ENCODE measurements around the gene HORMAD2. TPM values are rescaled to one million over a fixed set of nuclear protein-coding genes. Genes with fewer than 3 reads are reported as not detected.

The HORMAD2 gene
- polyA plus RNA-seq, 4 donors, result not detected

- Histone ChIP-seq H3K27ac (ENCODE audit: low read depth in 1 of 3, low read length in 2 of 3) (no peak overlapping the region), H3K4me3 (ENCODE audit: low read depth in 1 of 3, low read length in 3 of 3) (no peak overlapping the region), H3K4me1 (ENCODE audit: control insufficient read depth in 3 of 3, insufficient read depth in 2 of 3, low read depth in 1 of 3, low read length in 2 of 3) (no peaks in the 10 kb centered on the region), H3K27me3 (ENCODE audit: control insufficient read depth in 3 of 3, insufficient read depth in 3 of 3, low read length in 3 of 3) (peaks cover 0 to 2% (median 0%) of the 10 kb centered on the region in 3 donors), H3K36me3 (ENCODE audit: control insufficient read depth in 3 of 3, insufficient read depth in 2 of 3, low read depth in 1 of 3, low read length in 3 of 3) (no peaks in the 10 kb centered on the region), H3K9me3 (ENCODE audit: control insufficient read depth in 2 of 2, insufficient read depth in 1 of 2, low read depth in 1 of 2, low read length in 1 of 2) (peaks cover 0 to 18% of the 10 kb centered on the region in 2 donors)
- DNase-seq (no peak), FAIRE-seq (no peak)
- WGBS, 3 donors, result 69 to 89% (median 70%) methylated on average over 2 of the region's 2 CpGs
These were observed 63.0 kb downstream of the HORMAD2 start for GRCh38 chr22:30143265-30143664.

DNA sequence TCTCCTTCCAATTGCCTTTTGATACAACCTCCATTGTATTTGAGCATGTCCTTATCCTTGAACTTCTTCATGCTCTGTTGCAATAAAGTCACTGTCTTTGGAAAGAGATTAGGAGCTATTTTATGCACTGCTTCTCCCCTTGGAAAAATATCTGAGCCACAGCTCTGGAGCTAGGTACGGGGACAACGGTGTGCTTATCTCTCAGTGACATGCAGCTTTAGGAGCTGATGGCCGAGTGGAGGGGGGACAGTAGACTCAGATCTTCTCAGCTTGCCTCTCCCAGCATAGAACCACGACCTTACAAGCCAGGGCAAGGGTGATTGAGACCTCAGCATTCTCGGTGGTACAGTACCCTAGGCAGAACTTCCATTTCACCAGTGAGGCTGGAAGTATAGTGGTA, 64.1 kb downstream of the HORMAD2 start:
- WGBS, 3 donors, result 66 to 82% (median 73%) methylated on average over 5 of the region's 5 CpGs
- no peak for DNase-seq
- no peak for FAIRE-seq

GRCh38 chr22:30150212-30150611, 69.9 kb downstream of the HORMAD2 start:
- no peaks in the 10 kb centered on the region for H3K27me3 ChIP-seq (ENCODE audit: control insufficient read depth in 3 of 3, insufficient read depth in 3 of 3, low read length in 3 of 3)
- no peak for FAIRE-seq
- H3K36me3 ChIP-seq (ENCODE audit: control insufficient read depth in 3 of 3, insufficient read depth in 2 of 3, low read depth in 1 of 3, low read length in 3 of 3), result no peaks in the 10 kb centered on the region
- H3K27ac ChIP-seq (ENCODE audit: low read depth in 1 of 3, low read length in 2 of 3), result no peak overlapping the region
- no peaks in the 10 kb centered on the region for H3K9me3 ChIP-seq (ENCODE audit: control insufficient read depth in 2 of 2, insufficient read depth in 1 of 2, low read depth in 1 of 2, low read length in 1 of 2)
- H3K4me3 ChIP-seq (ENCODE audit: low read depth in 1 of 3, low read length in 3 of 3), result no peak overlapping the region
- no peaks in the 10 kb centered on the region for H3K4me1 ChIP-seq (ENCODE audit: control insufficient read depth in 3 of 3, insufficient read depth in 2 of 3, low read depth in 1 of 3, low read length in 2 of 3)
- 82 to 88% (median 86%) methylated on average over 1 of the region's 1 CpG for WGBS, 3 donors
- DNase-seq, result no peak

More for the DNA sequence above, 64.1 kb downstream of the HORMAD2 start:
- Histone ChIP-seq H3K27me3 (ENCODE audit: control insufficient read depth in 3 of 3, insufficient read depth in 3 of 3, low read length in 3 of 3) (peaks cover 0 to 2% (median 0%) of the 10 kb centered on the region in 3 donors), H3K4me1 (ENCODE audit: control insufficient read depth in 3 of 3, insufficient read depth in 2 of 3, low read depth in 1 of 3, low read length in 2 of 3) (no peaks in the 10 kb centered on the region), H3K27ac (ENCODE audit: low read depth in 1 of 3, low read length in 2 of 3) (no peak overlapping the region), H3K36me3 (ENCODE audit: control insufficient read depth in 3 of 3, insufficient read depth in 2 of 3, low read depth in 1 of 3, low read length in 3 of 3) (no peaks in the 10 kb centered on the region), H3K4me3 (ENCODE audit: low read depth in 1 of 3, low read length in 3 of 3) (no peak overlapping the region), H3K9me3 (ENCODE audit: control insufficient read depth in 2 of 2, insufficient read depth in 1 of 2, low read depth in 1 of 2, low read length in 1 of 2) (peaks cover 0 to 18% of the 10 kb centered on the region in 2 donors)

DNA sequence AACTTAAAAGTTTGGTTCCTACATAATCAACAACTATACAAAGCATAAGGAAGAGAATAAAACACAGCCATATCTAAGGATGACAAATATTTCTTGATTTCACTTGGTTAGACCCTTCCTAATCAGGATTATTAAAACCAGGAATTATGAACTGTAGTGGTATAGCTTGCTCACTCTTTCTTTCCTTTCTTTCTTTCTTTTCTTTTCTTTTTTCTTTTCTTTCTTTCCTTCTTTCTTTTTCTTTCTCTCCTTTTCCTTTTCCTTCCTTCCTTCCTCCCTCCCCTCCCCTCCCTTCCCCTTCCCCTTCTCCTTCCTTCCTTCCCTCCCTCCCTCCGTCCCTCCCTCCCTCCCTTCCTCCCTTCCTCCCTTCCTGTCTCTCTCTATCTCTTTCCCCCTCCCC, 78.0 kb downstream of the HORMAD2 start:
- no peak for DNase-seq
- no peaks in the 10 kb centered on the region for H3K36me3 ChIP-seq (ENCODE audit: control insufficient read depth in 3 of 3, insufficient read depth in 2 of 3, low read depth in 1 of 3, low read length in 3 of 3)
- H3K4me1 ChIP-seq (ENCODE audit: control insufficient read depth in 3 of 3, insufficient read depth in 2 of 3, low read depth in 1 of 3, low read length in 2 of 3), result peaks cover 0 to 3% (median 0%) of the 10 kb centered on the region in 3 donors
- no peaks in the 10 kb centered on the region for H3K9me3 ChIP-seq (ENCODE audit: control insufficient read depth in 2 of 2, insufficient read depth in 1 of 2, low read depth in 1 of 2, low read length in 1 of 2)
- H3K4me3 ChIP-seq (ENCODE audit: low read depth in 1 of 3, low read length in 3 of 3), result no peak overlapping the region
- H3K27me3 ChIP-seq (ENCODE audit: control insufficient read depth in 3 of 3, insufficient read depth in 3 of 3, low read length in 3 of 3), result no peaks in the 10 kb centered on the region
- no peak overlapping the region for H3K27ac ChIP-seq (ENCODE audit: low read depth in 1 of 3, low read length in 2 of 3)
- 64 to 78% methylated on average over 1 of the region's 1 CpG; no CpG with 5 or more reads in 1 of the 3 donors for WGBS, 3 donors
- FAIRE-seq, result no peak

- no peak for DNase-seq
- FAIRE-seq, result no peak
- H3K4me3 ChIP-seq (ENCODE audit: low read depth in 1 of 3, low read length in 3 of 3), result no peak overlapping the region
- 88 to 89% (median 88%) methylated on average over 11 of the region's 11 CpGs for WGBS, 3 donors
- H3K4me1 ChIP-seq (ENCODE audit: control insufficient read depth in 3 of 3, insufficient read depth in 2 of 3, low read depth in 1 of 3, low read length in 2 of 3), result peaks cover 0 to 3% (median 0%) of the 10 kb centered on the region in 3 donors
- no peaks in the 10 kb centered on the region for H3K9me3 ChIP-seq (ENCODE audit: control insufficient read depth in 2 of 2, insufficient read depth in 1 of 2, low read depth in 1 of 2, low read length in 1 of 2)
- no peaks in the 10 kb centered on the region for H3K27me3 ChIP-seq (ENCODE audit: control insufficient read depth in 3 of 3, insufficient read depth in 3 of 3, low read length in 3 of 3)
- H3K36me3 ChIP-seq (ENCODE audit: control insufficient read depth in 3 of 3, insufficient read depth in 2 of 3, low read depth in 1 of 3, low read length in 3 of 3), result no peaks in the 10 kb centered on the region
- H3K27ac ChIP-seq (ENCODE audit: low read depth in 1 of 3, low read length in 2 of 3), result no peak overlapping the region
These were observed 78.7 kb downstream of the HORMAD2 start for GRCh38 chr22:30158744-30159500.

GRCh38 chr22:30159561-30160353, 79.5 kb downstream of the HORMAD2 start:
- Histone ChIP-seq H3K27me3 (ENCODE audit: control insufficient read depth in 3 of 3, insufficient read depth in 3 of 3, low read length in 3 of 3) (no peaks in the 10 kb centered on the region), H3K9me3 (ENCODE audit: control insufficient read depth in 2 of 2, insufficient read depth in 1 of 2, low read depth in 1 of 2, low read length in 1 of 2) (no peaks in the 10 kb centered on the region), H3K36me3 (ENCODE audit: control insufficient read depth in 3 of 3, insufficient read depth in 2 of 3, low read depth in 1 of 3, low read length in 3 of 3) (no peaks in the 10 kb centered on the region), H3K27ac (ENCODE audit: low read depth in 1 of 3, low read length in 2 of 3) (no peak overlapping the region), H3K4me1 (ENCODE audit: control insufficient read depth in 3 of 3, insufficient read depth in 2 of 3, low read depth in 1 of 3, low read length in 2 of 3) (peaks cover 0 to 3% (median 0%) of the 10 kb centered on the region in 3 donors), H3K4me3 (ENCODE audit: low read depth in 1 of 3, low read length in 3 of 3) (no peak overlapping the region)
- DNase-seq (peak; percentile 22 to 27), FAIRE-seq (no peak)
- 59 to 66% (median 64%) methylated on average over 2 of the region's 2 CpGs for WGBS, 3 donors

GRCh38 chr22:30161051-30161469, 80.8 kb downstream of the HORMAD2 start:
- Histone ChIP-seq H3K4me3 (ENCODE audit: low read depth in 1 of 3, low read length in 3 of 3) (no peak overlapping the region), H3K27me3 (ENCODE audit: control insufficient read depth in 3 of 3, insufficient read depth in 3 of 3, low read length in 3 of 3) (no peaks in the 10 kb centered on the region), H3K27ac (ENCODE audit: low read depth in 1 of 3, low read length in 2 of 3) (peak overlapping the region in 1 of 3 donors; percentile 54), H3K9me3 (ENCODE audit: control insufficient read depth in 2 of 2, insufficient read depth in 1 of 2, low read depth in 1 of 2, low read length in 1 of 2) (no peaks in the 10 kb centered on the region), H3K36me3 (ENCODE audit: control insufficient read depth in 3 of 3, insufficient read depth in 2 of 3, low read depth in 1 of 3, low read length in 3 of 3) (no peaks in the 10 kb centered on the region), H3K4me1 (ENCODE audit: control insufficient read depth in 3 of 3, insufficient read depth in 2 of 3, low read depth in 1 of 3, low read length in 2 of 3) (peaks cover 0 to 3% (median 0%) of the 10 kb centered on the region in 3 donors)
- no peak for FAIRE-seq
- no peak for DNase-seq

- no peaks in the 10 kb centered on the region for H3K4me1 ChIP-seq (ENCODE audit: control insufficient read depth in 3 of 3, insufficient read depth in 2 of 3, low read depth in 1 of 3, low read length in 2 of 3)
- no peak overlapping the region for H3K27ac ChIP-seq (ENCODE audit: low read depth in 1 of 3, low read length in 2 of 3)
- FAIRE-seq, result no peak
- WGBS, 3 donors, result 84 to 86% (median 85%) methylated on average over 2 of the region's 2 CpGs
- no peaks in the 10 kb centered on the region for H3K9me3 ChIP-seq (ENCODE audit: control insufficient read depth in 2 of 2, insufficient read depth in 1 of 2, low read depth in 1 of 2, low read length in 1 of 2)
- H3K27me3 ChIP-seq (ENCODE audit: control insufficient read depth in 3 of 3, insufficient read depth in 3 of 3, low read length in 3 of 3), result no peaks in the 10 kb centered on the region
- DNase-seq, result no peak
- H3K36me3 ChIP-seq (ENCODE audit: control insufficient read depth in 3 of 3, insufficient read depth in 2 of 3, low read depth in 1 of 3, low read length in 3 of 3), result no peaks in the 10 kb centered on the region
- H3K4me3 ChIP-seq (ENCODE audit: low read depth in 1 of 3, low read length in 3 of 3), result no peak overlapping the region
These were observed 87.0 kb downstream of the HORMAD2 start for GRCh38 chr22:30167296-30167695.

Data from small intestine (tissue), 7 donors.